Measurements from ENCODE around the gene DGKA. TPM values are rescaled to one million over a fixed set of nuclear protein-coding genes. Genes with fewer than 3 reads are reported as not detected.

DGKA gene
- total and polyA plus RNA-seq, 2 of the 13 experiments (the other 11 are each of a cell fraction or from before 2014, with no cell fraction given): 2.4 to 5.4 TPM

- TF ChIP-seq CEBPZ (IDR thresholded peaks at IDR 0.05; ENCODE audit: low read length) (no peak), ZNF629 (CRISPR knock-in tag; conservative IDR thresholded peaks at IDR 0.05) (no peak), ZMAT3 (CRISPR knock-in tag; conservative IDR thresholded peaks at IDR 0.05) (peak; percentile 52; the same call in 1 of the 2 replicates), DMTF1 (CRISPR knock-in tag; IDR thresholded peaks at IDR 0.05) (no peak), CBX1 (IDR thresholded peaks at IDR 0.05; ENCODE audit: low read depth) (no peak), ZNF773 (CRISPR knock-in tag; IDR thresholded peaks at IDR 0.05; ENCODE audit: borderline replicate concordance) (no peak), IRF2 (CRISPR knock-in tag; IDR thresholded peaks at IDR 0.05) (no peak), PAX8 (CRISPR knock-in tag; IDR thresholded peaks at IDR 0.05; ENCODE audit: borderline replicate concordance) (no peak), ZNF101 (CRISPR knock-in tag; IDR thresholded peaks at IDR 0.05; ENCODE audit: borderline replicate concordance, low read depth) (no peak), ZNF282 (IDR thresholded peaks at IDR 0.05; ENCODE audit: partially characterized antibody) (no peak), SOX5 (CRISPR knock-in tag; IDR thresholded peaks at IDR 0.05; ENCODE audit: borderline replicate concordance) (peak; percentile 12; the same call in 1 of the 2 replicates), DNMT1 (CRISPR knock-in tag; IDR thresholded peaks at IDR 0.05) (no peak), HINFP (CRISPR knock-in tag; IDR thresholded peaks at IDR 0.05; ENCODE audit: low read depth) (no peak), ZNF296 (CRISPR knock-in tag; conservative IDR thresholded peaks at IDR 0.05) (no peak), HCFC1 (IDR thresholded peaks at IDR 0.05; ENCODE audit: low read depth, low read length) (peak; percentile 56; the same call in 1 of the 2 replicates), NFE2L2 (IDR thresholded peaks at IDR 0.05; ENCODE audit: low read length) (no peak), ZNF781 (CRISPR knock-in tag; IDR thresholded peaks at IDR 0.05; ENCODE audit: borderline replicate concordance, not compliant biosample characterization) (no peak), RCOR2 (CRISPR knock-in tag; IDR thresholded peaks at IDR 0.05) (no peak), NR3C1 (CRISPR knock-in tag; IDR thresholded peaks at IDR 0.05) (no peak)
- TF ChIP-seq, protein P1, sequence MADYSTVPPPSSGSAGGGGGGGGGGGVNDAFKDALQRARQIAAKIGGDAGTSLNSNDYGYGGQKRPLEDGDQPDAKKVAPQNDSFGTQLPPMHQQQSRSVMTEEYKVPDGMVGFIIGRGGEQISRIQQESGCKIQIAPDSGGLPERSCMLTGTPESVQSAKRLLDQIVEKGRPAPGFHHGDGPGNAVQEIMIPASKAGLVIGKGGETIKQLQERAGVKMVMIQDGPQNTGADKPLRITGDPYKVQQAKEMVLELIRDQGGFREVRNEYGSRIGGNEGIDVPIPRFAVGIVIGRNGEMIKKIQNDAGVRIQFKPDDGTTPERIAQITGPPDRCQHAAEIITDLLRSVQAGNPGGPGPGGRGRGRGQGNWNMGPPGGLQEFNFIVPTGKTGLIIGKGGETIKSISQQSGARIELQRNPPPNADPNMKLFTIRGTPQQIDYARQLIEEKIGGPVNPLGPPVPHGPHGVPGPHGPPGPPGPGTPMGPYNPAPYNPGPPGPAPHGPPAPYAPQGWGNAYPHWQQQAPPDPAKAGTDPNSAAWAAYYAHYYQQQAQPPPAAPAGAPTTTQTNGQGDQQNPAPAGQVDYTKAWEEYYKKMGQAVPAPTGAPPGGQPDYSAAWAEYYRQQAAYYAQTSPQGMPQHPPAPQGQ (CRISPR knock-in tag; IDR thresholded peaks at IDR 0.05; ENCODE audit: borderline replicate concordance): no peak
Observed at GRCh38 chr12:55926738-55927587, 4.0 kb upstream of the DGKA start (continued).
